Panc1 (cell line): Measurements from ENCODE around the gene SORT1. TPM values are rescaled to one million over a fixed set of nuclear protein-coding genes. Genes with fewer than 3 reads are reported as not detected.

ENCODE experiments used
- ATAC-seq: fragments of 200-7000 bp; cut with Tn5 transposase; 2 replicates; pipeline ENCODE4 v1.9.1; 2020; ENCODE audit warnings: mild to moderate bottlenecking, moderate library complexity
- BruUV-seq: library from RNA; stranded (reverse); fragments of 400-500 nt; replicated peaks from 2 replicates; lab custom pipeline; 2021; lab: Mats Ljungman, UMichigan
- CTCF ChIA-PET: fragments of 300-600 bp; sonication (Branson Sonifier 250); formaldehyde crosslinking; loops from one replicate; lab custom pipeline; 2022; ENCODE audit warnings: antibody characterized with exemption; lab: Charles Lee
- POLR2A ChIA-PET: fragments of 300-600 bp; sonication (Branson Sonifier 250); formaldehyde crosslinking; loops from one replicate; lab custom pipeline; 2022; ENCODE audit warnings: antibody characterized with exemption; lab: Charles Lee
- DNase-seq: peaks from one replicate; pipeline ENCODE4 v3.0.0-alpha.2; 2010; ENCODE audit warnings: low read depth, low spot score
- H3K27ac ChIP-seq: 2 replicates; pipeline ENCODE4 v1.5.1; 2011; ENCODE audit warnings: mild to moderate bottlenecking, low read length, inconsistent platforms
- H3K27me3 ChIP-seq: fragments of 200-500 bp; sonication (Bioruptor generic); 2 replicates; pipeline ENCODE4 v1.6.0; 2014; ENCODE audit warnings: low read length, inconsistent platforms; ENCODE audit not compliant: control insufficient read depth, insufficient read depth
- H3K36me3 ChIP-seq: fragments of 200-500 bp; sonication (Bioruptor generic); 2 replicates; pipeline ENCODE4 v1.5.1; 2014; ENCODE audit warnings: inconsistent platforms, mild to moderate bottlenecking, low read length, moderate library complexity; ENCODE audit not compliant: control insufficient read depth, insufficient read depth
- H3K4me1 ChIP-seq: 2 replicates; pipeline ENCODE4 v1.5.1; 2011; ENCODE audit warnings: inconsistent platforms, mild to moderate bottlenecking, low read length, moderate library complexity; ENCODE audit not compliant: control insufficient read depth, insufficient read depth
- H3K4me3 ChIP-seq, 2 experiments: 2 replicates each; pipeline ENCODE4 v1.5.1; 2011 to 2012; ENCODE audit warnings: low read depth in 2 of 2, low read length in 2 of 2, mild to moderate bottlenecking in 2 of 2, inconsistent platforms in 1 of 2, moderate library complexity in 1 of 2
- H3K9me3 ChIP-seq: fragments of 200-500 bp; sonication (Bioruptor generic); 2 replicates; pipeline ENCODE4 v1.5.1; 2014; ENCODE audit warnings: low read depth, mild to moderate bottlenecking, inconsistent platforms, low read length, moderate library complexity; ENCODE audit not compliant: control insufficient read depth, insufficient read depth
- CTCF ChIP-seq: fragments of 450-650 bp; IDR thresholded peaks from 2 replicates; pipeline ENCODE4 v1.5.1; 2017; ENCODE audit warnings: mild to moderate bottlenecking
- POLR2AphosphoS5 ChIP-seq: IDR thresholded peaks from 2 replicates; pipeline ENCODE4 v1.6.1; 2012; ENCODE audit warnings: mild to moderate bottlenecking, low read depth, low read length, moderate library complexity
- REST ChIP-seq, 2 experiments: IDR thresholded peaks; 2 replicates each; pipeline ENCODE4 v1.6.1; 2011 to 2012; ENCODE audit warnings: low read depth in 2 of 2, control low read depth in 1 of 2, low read length in 1 of 2, mild to moderate bottlenecking in 1 of 2, moderate library complexity in 1 of 2; ENCODE audit not compliant: insufficient read depth in 1 of 2
- SIN3A ChIP-seq: IDR thresholded peaks from 2 replicates; pipeline ENCODE4 v1.6.1; 2012; ENCODE audit warnings: low read depth, mild to moderate bottlenecking, low read length, moderate library complexity, borderline replicate concordance; ENCODE audit not compliant: insufficient read depth
- TCF7L2 ChIP-seq: IDR thresholded peaks from 2 replicates; pipeline ENCODE4 v1.6.1; 2011; ENCODE audit warnings: mild to moderate bottlenecking, low read depth, low read length, inconsistent platforms
- in situ Hi-C: cut with HindIII; loops from 2 replicates; pipeline ENCODE4 v1.10.0; 2016; ENCODE audit warnings: low sequenced_read_pairs, low pct_unique_long_range_greater_than_20kb
- intact Hi-C: fragments of 100-400 bp; cut with micrococcal nuclease; formaldehyde crosslinking; loops from one replicate; pipeline ENCODE4 v1.10.0; 2022; ENCODE audit not compliant: unreplicated experiment
- total RNA-seq: library from RNA; stranded (reverse); gene quantifications from one replicate; pipeline ENCODE4 v1.2.1, GENCODE V29; 2021; ENCODE audit not compliant: unreplicated experiment

Gene SORT1
- total RNA-seq, 1 experiment from 2014 or later, result 25.1 TPM

- Histone ChIP-seq H3K36me3 (peaks cover 9% of the 10 kb centered on the region), H3K27me3 (no peaks in the 10 kb centered on the region), H3K4me1 (peaks cover 10% of the 10 kb centered on the region), H3K9me3 (no peaks in the 10 kb centered on the region), H3K27ac (no peak overlapping the region), H3K4me3 (no peak overlapping the region)
- ChIA-PET POLR2A (no interaction called here), CTCF (no interaction called here)
- no peak for ATAC-seq
- in situ Hi-C loops (no loop called here), intact Hi-C loops (no loop called here)
- TF ChIP-seq SIN3A (no peak), TCF7L2 (no peak), POLR2AphosphoS5 (no peak), CTCF (no peak), REST (IDR thresholded peaks at IDR 0.05; ENCODE audit: insufficient read depth in 1 of 2, low read depth in 2 of 2, low read length in 1 of 2) (no peak)
- no peak for DNase-seq
- BruUV-seq, result TSS peak; percentile 51
Measured at GRCh38 chr1:109423498-109423897, 25.8 kb upstream of the SORT1 start.

- DNase-seq (no peak), ATAC-seq (no peak)
- ChIA-PET POLR2A (interaction anchor here (0.9 kb wide), 1 partner anchor 13 kb away, joined by 4 read pairs; the partner anchor contains the start of gene PSMA5), CTCF (interaction anchor here (0.7 kb wide), 1 partner anchor 74 kb away, joined by 11 read pairs; no protein-coding TSS in a partner anchor)
- no peak for TF ChIP-seq SIN3A
- TF ChIP-seq TCF7L2, result no peak
- no peak for TF ChIP-seq CTCF
- no peak for TF ChIP-seq REST (IDR thresholded peaks at IDR 0.05; ENCODE audit: insufficient read depth in 1 of 2, low read depth in 2 of 2, low read length in 1 of 2)
- TF ChIP-seq POLR2AphosphoS5, result no peak
- Histone ChIP-seq H3K27ac (no peak overlapping the region), H3K4me1 (no peaks in the 10 kb centered on the region), H3K27me3 (no peaks in the 10 kb centered on the region), H3K4me3 (no peak overlapping the region), H3K9me3 (no peaks in the 10 kb centered on the region), H3K36me3 (peaks cover 42% of the 10 kb centered on the region)
- in situ Hi-C loops, result no loop called here
- intact Hi-C loops, result no loop called here
- BruUV-seq, result no TSS peak
Measured at GRCh38 chr1:109412551-109412950, 14.8 kb upstream of the SORT1 start.
